Activated naive CD4-positive, alpha-beta T cell (primary cell): ENCODE results near the gene NEMF.
"Not testable (repeated sequence)": the region's sequence is repeated elsewhere in the genome, so short reads cannot be mapped to it uniquely, and the experiment has no call there.

Experiments used
- DNase-seq, 4 experiments: peaks; one replicate each; lab custom pipeline; 2025; lab: John Stamatoyannopoulos, UW

The NEMF gene

GRCh38 chr14:49879646-49880204, 27.1 kb upstream of the NEMF start:
- DNase-seq: peak in 1 of 4 experiments; percentile 11

- no peak for DNase-seq
Measured at GRCh38 chr14:49876563-49877127, 24.1 kb upstream of the NEMF start.

- DNase-seq: no peak
Measured at GRCh38 chr14:49875640-49876198, 23.1 kb upstream of the NEMF start.

GRCh38 chr14:49873548-49873947, 21.0 kb upstream of the NEMF start:
- DNase-seq: not testable (repeated sequence)

- no peak for DNase-seq
Measured at GRCh38 chr14:49870908-49871307, 18.3 kb upstream of the NEMF start.

GRCh38 chr14:49868720-49869114, 16.1 kb upstream of the NEMF start:
- DNase-seq: no peak

- DNase-seq: peak; percentile 96 to 98 (median 97)
Measured at GRCh38 chr14:49867831-49868719, 15.5 kb upstream of the NEMF start.

GRCh38 chr14:49865431-49865859, 12.9 kb upstream of the NEMF start:
- peak; percentile 50 to 79 (median 66) for DNase-seq

GRCh38 chr14:49863487-49864281, 11.1 kb upstream of the NEMF start:
- DNase-seq: no peak

- DNase-seq: peak; percentile 66 to 78 (median 70)
Measured at GRCh38 chr14:49862089-49862673, 9.6 kb upstream of the NEMF start.

- peak; percentile 11 to 43 (median 22) for DNase-seq
Measured at GRCh38 chr14:49861699-49862088, 9.1 kb upstream of the NEMF start.

GRCh38 chr14:49860988-49861698, 8.6 kb upstream of the NEMF start:
- DNase-seq: no peak

GRCh38 chr14:49858383-49858782, 5.8 kb upstream of the NEMF start:
- no peak for DNase-seq

GRCh38 chr14:49857427-49858003, 4.9 kb upstream of the NEMF start:
- no peak for DNase-seq

- peak; percentile 12 to 57 (median 40) for DNase-seq
Measured at GRCh38 chr14:49853572-49854375, 1.2 kb upstream of the NEMF start.

- no peak for DNase-seq
Measured at GRCh38 chr14:49853158-49853477, 530 bp upstream of the NEMF start.

GRCh38 chr14:49851813-49852212, 775 bp downstream of the NEMF start:
- no peak for DNase-seq

GRCh38 chr14:49849213-49849847, 3.3 kb downstream of the NEMF start:
- no peak for DNase-seq

- DNase-seq: no peak
Measured at GRCh38 chr14:49828640-49829039, 23.9 kb downstream of the NEMF start.
